HUDEP-2 (cell line): ENCODE measurements around the gene NCR3LG1.

Source experiments
- DNase-seq, 76 experiments: peaks; one replicate each; lab custom pipeline; 2025; ENCODE audit not compliant: unreplicated experiment in 76 of 76; lab: John Stamatoyannopoulos, UW

Gene NCR3LG1

DNA sequence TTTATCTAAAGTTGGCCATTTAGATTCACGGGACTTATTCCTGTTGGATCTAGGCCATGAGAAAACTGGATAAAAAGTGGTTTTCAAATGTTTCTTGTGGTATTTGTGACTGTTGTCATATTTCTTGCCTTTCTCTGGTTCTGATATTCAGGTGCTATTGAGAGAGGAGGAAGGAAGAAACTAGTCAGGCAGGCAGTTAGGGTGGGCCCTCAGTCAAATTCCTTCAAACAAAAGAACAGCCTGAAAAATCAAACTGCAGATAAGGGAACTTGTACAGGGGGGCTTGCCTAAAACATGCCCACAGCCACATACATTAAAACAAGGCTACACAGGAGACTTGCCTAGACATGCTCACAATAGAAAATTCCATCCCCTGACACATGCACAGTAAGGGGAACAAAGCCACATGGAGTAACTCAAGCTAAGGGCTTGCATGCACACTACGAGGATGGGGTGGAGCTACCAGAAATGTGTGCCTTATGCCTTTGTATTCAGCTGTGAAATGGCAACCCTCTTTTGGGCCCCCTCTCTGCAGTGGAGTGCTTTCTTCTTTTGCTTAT, 18.2 kb downstream of the NCR3LG1 start:
- DNase-seq, result no peak

DNA sequence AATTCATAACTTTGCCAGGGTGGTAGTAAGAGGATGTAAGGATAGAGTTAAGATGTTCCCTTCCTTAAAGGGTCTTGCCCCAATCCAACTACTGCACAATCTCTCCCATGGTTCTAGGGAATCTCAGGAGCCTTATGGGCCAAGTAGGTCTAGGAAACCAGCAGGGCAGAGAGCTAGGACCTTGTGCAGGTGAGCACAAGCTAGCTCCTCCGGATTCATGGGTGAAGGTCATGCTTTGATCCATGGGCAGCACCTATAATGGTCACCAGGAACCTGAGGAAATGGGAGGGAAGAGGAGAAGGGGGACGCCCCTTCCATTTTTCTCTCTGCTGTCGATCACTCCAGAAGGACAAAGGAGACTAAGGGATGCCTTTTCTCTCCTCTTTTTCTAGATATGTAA, 20.0 kb downstream of the NCR3LG1 start:
- DNase-seq, result peak in 3 of 76 experiments; percentile 4 to 7 (median 7)

DNA sequence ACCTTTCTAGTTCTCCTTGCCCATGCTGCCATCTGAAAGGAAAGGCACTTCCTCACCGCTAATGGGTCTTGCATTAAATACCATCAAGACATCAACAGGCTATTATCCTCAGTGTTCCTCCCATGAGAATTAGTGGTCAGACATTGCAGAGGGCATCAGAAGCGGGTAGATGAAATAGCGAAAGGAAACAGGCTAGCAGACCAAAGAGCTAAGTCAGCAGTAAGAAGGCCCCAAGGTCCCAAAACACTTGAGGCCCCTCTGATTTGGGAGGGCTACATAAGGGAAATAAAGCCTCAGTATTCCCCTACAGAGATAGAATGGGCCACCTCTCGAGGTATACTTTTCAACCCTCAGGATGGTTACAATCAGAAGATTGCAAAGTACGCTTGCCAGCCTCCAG, 23.9 kb downstream of the NCR3LG1 start:
- DNase-seq, result no peak

DNA sequence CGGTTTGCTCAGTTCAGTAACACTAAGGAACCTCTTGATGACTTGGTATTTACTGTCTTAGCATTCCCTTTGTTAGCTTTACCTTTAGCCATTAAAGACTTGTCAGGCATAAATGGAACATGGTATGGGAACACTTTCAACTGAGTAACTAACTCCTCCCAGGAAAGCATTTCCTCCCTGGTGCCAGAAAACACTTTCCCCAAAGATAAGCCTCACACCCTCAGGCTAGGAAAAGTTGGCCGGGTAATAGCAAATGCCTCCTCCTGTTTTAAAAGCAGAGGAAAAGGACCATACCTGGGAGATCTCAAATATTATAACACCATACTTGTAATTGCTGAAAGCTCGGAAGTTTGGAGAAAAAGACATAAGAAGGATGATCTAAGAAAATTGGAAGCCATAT, 24.9 kb downstream of the NCR3LG1 start:
- no peak for DNase-seq

DNA sequence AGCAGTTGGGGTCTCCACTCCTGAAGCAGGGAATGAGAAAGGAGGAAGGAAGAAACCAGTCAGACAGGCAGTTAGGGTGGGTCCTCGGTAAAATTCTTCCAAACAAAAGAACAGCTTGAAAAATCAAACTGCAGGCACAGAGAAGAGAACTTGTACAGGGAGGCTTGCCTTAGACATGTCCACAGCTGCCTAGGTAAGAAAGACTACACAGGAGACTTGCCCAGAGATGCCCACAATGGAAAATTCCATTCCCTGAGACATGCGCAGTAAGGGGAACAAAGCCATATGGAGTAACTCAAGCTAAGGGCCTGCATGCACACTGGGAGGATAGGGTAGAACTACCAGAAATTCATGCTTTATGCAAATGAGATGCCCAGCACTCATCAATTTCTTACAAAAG, 27.1 kb downstream of the NCR3LG1 start:
- no peak for DNase-seq

DNA sequence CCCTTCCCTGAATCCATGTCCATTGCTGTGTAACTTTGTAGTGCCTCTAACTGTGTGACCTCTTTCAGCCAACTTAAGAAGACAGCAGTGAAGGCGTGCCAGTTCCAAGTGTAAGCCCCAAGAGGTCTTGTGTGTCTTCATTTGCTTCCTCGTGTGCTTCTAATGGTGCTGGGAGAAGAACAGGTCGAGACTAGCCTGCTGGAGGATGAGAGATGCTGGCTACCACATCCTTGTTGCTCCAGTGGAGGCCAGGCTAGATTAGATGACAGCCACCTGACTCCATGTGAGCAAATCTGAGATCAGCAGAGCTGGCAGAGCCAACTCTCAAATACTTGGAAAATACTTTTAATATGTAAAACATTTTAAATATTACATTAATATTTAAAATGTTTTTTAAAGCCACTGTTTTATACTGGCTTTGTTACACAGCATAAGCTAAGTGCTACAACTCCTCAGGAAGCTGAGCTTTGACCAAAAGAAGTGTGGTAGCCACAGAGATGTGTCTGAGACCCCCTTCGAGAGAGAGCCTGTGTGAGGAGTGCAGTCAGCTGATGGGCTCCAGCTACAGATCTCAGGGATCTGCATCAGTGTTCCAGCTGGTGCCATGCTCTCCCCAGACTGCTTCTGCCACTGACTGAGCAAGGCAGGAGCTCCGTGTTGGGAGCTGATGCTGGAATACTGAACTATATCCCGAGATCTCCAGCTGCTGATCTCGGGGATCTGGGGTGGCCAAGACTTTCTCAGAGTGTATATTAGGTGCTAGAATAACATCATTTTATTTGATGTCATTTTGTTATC, 28.0 kb downstream of the NCR3LG1 start:
- no peak for DNase-seq

DNA sequence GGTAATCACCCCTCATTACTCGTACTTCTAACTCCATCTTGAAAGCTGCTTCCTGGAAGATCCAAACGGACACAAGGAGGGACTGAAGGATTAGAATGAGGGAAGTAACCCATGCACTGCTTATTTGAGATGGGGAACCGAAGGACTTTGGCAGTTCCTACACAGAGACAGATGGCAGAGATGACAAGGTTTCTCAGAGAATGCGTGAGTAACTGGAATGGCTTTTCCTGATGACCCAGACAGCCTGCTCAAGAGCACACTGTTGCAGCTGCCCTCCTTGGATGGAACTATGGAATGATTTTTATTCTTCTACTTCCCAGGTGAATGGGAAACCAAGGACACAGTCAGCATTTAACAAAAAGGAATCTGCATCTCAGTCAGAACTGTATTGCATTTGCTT, 29.6 kb downstream of the NCR3LG1 start:
- no peak for DNase-seq

DNA sequence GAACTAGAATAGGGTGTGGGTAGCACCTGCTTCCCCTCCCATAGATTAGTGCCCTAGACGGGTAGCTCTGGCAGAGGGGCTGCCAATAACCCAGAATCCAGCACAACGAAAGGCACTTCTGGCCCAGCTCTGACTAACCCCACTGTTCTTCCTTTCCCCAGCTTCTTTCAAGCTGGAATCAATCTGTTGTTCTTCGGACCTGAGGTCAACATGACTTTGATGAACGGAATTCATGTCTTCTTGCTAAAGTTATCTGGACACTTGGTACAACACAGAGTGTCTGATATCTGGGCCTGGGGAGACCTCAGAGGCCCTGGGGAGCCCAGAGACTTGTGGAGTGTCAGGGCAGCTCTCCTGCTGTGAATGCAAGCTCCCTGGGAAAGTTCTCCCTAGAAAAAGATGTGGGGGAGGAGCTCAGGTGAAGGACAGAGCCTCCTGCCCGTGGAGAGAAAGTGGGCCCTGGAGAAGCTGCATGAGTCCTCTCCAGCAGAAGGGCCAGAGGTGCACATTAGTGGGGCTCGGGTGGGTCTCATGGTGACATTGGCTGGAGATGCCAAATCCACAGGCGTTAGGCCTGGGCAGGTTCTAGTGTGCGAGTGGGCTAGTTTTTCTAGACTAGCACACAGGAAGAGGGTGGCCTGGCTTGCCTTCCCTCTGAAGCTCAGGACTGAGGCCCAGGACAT, 30.6 kb downstream of the NCR3LG1 start:
- no peak for DNase-seq

DNA sequence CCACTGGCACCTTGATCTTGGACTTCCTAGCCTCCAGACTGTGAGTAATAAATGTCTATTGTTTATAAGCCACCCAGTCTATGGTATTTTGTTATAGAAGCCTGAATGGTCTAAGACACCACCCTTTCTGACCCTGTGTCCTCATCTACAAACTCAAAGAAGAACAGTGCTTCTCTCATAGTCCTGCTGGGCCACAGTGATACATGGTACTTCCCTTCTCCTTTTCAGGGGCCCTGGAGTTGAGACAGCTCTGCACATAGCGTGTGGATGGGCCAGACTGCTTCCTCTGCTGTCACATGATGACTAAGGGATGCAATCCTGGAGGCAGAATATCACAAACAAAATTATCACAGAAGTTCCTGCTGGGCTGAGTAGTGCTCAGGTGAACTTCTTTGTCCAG, 31.9 kb downstream of the NCR3LG1 start:
- DNase-seq, result no peak

DNA sequence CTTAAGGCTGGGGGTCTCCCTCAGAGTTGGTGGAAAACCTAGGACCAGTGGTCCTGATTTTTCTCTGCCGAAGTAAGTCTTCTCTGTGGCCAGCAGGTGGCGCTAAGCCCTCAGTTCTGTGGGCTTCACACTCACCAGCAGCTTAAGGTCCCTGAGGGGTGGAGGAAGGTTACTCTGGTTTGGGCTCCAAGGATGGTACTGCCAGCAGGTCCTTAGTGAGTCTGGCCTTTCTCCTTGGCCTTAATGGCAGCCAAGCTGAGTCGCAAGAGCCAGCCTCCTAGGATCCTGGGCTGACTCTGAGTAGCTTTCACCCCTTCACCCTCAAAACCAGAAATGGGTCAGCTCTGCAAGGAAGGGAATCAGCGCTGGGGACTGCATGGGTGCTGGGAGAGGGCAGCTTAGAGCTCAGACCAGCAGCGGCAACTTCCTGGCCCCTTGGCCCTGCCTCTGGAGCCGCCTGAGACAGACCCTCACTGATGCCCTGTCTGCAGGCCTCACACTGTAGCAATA, 32.5 kb downstream of the NCR3LG1 start:
- DNase-seq, result peak in 67 of 76 experiments; percentile 8 to 72 (median 47)

DNA sequence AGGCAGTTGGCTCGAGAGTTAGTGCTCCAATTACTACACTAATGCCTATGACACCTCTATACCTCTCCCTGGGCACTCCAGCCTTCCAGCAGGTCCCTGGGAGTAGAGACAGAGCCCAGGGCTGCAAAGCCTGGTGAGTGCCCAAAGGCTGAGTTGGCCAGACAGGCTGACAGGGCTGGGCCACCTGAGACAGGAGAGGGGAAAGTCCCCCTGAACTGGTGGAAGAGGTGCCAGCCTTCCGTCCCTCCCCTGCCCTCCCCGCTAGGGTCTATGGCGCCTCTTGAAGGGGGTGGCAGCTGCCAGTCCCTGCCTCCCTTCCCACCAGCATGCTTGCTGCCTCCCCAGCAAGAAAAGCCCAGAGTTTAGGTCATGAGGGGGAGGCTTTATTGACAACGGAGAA, 33.9 kb downstream of the NCR3LG1 start:
- DNase-seq, result no peak

DNA sequence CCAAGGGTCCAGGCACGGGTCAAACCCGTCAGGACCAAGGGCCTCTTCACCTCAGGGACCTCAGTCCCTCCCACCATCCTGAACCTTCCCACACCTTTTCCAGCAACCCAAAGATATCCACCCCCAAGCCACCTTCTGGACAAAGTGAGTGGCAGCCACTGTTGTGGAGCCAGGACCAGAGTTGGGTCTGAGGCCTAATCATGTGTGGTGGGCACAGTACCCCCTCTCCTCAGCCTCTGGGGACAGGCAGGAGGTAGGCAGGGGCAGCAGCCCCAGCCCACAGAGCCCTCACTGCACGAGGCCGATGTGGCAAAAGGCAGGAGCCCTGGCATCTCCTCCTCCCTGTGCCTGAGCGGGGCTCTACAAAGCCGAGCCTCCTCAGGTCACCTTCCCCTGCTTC, 34.3 kb downstream of the NCR3LG1 start:
- DNase-seq, result no peak

DNA sequence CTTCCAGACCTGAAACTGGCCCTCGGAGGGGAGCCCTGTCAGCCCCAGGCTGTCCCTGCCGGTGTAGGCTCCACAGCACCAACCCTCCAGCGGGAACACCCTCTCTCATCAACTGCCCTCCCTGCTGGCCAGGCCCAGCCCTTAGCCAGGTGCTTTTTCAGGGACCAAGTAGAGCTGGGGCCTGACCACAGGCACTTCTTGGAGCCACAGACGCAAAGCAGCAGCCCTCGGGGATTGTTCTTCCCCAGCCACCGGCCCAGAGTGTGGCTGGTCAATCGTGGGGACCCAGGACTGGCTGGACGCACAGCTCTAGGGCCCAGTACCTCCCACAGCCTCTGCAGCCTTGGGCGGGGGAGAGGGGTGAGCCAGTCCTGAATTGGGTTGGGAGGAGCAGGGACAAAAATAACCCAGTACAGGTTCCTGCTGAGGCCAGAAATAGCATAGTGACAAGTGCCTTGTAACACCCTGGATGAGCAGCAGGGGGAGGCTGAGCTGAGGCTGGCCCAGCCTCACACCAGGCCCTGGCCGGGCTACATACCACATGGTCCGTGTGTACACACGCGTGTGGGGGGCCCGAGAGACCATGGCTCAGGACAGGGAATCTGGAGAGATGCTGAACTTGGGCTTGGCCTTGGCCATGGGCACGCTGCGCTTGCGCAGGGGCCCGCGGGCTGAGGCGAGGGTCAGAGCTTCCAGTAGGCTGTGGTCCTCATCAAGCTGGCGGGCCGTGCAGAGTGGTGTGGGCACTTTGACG, 34.9 kb downstream of the NCR3LG1 start:
- peak in 47 of 76 experiments; percentile 2 to 61 (median 28) for DNase-seq

DNA sequence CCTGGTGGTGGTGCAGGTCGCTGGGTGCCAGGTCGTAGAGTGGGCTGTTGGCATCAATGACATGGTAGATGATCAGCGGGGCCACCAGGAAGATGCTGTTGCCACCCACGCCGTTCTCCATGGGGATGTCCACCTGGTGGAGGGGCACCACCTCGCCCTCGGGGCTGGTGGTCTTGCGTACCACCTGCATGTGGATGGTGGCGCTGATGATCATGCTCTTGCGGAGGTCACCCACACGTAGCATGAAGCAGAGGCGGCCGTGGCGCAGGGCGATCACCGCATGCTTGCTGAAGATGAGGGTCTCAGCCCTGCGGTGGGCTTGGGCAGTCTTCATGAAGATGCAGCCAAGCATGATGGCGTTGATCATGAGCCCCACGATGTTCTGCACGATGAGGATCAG, 35.7 kb downstream of the NCR3LG1 start:
- DNase-seq, result no peak

DNA sequence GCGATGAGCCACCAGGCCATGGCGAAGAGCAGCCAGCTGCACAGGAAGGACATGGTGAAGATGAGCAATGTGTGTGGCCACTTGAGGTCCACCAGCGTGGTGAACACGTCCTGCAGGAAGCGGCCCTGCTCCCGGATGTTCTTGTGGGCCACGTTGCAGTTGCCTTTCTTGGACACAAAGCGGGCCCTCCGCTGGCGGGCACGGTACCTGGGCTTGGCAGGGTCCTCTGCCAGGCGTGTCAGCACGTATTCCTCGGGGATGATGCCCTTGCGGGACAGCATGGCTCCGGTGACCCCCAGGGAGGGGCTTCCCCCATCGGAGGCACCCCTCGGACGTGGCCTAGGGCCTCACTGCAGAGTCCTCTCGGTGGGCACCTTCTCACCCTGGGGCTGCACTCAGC, 36.2 kb downstream of the NCR3LG1 start:
- DNase-seq, result no peak

DNA sequence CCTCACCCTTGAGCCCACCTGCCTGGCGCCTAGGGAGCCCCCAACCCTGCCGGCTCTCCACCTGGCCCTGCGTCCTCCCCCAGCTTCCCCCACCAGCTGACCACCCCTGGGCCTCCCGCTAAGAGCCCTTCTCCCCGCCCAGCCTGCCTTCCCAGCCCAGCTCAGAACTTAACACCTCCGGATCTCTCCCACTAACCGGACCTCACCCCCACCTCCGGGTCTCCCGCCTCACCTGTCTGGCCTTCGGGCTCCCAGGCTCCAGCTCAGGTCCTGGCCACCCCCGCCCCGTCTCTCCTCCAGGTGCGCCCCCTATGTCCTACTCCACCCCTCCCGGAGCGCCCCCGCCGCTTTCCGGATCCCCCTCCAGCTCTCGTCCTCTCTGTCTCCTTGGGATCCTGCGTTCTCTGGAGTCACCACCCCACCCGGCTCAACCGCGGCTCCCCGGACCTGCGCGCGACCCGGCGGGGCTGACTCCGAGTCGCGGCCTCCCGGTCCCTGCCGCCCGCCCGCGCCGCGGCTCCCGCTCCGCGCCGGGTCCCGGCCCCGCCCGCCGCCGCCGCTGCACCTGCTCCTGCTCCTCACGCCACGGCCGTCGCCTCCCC, 37.1 kb downstream of the NCR3LG1 start, which contains the start of gene KCNJ11:
TSS of gene KCNJ11 (minus strand) at position 51 of the 602 bp plus-strand sequence. CDS start 568 bp downstream, outside the sequence.
- peak in 2 of 76 experiments; percentile 30 to 52 for DNase-seq

DNA sequence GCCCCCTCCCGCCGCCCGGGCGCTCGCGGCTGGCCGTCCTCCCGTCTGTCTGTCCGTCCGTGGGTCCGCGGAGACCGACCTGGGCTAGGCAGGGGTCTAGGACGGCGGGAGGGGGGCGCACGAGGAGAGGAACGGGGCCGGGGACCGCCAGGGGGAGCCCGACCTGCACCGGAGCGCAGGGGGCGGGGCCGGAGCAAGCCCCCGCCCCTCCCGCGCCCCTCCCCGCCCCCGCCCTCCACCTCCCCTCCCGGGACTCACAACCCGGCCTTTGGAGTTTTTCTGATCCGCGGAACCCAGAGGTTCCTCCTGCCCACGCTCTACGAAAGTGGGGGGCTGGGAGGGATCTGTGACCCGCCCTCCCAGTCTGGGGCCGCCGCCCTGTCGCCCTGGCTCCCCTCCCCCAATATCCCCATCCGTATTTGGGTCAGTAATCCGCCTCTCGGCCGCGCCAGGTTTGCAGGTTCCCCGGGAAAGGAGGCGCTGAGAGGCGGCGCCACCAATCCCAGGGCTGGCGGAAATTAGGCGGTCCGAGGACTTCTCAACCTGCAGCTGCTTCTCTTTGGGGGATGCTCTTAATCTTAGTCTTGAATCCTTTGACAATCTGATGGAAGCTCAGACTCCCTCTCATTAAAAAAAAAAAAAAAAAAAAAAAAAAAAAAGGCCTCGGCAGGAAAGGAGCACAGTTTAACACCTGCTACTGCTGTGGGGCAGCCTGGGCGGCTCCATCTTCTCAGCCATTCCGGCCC, 37.8 kb downstream of the NCR3LG1 start:
- DNase-seq, result peak in 45 of 76 experiments; percentile 2 to 65 (median 28)

DNA sequence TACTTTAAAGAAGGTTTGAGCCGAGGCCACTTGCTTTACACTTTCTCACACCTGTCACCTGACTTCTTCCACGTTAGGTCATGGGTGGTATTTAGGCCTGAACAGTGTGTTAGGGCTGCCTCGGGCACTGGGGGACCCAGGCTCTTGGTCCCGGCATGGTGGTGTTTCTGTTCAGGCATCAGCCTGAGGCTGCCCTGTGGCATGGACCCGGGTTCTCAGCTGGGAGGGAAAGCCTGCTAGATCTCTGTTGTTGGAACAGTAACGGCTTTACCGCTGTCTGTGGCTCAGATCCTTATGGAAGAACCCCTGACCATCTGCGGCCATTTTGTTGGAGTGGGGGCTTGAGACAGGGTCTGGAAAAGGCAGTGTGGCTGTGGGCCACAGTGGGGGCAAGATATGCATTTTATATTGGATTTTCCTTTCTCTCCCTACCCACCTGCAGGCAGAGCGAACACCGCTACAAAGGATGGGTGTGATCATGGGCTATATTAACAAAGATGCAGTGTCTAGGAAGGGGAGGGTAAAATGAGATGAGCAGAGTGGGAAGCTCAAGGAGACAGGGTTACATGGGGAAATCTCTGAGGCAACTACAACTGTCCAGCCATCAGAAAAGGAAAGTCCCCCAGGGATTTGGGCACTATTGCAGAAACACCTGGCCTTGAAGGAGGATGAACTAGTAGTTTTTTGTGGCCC, 38.5 kb downstream of the NCR3LG1 start:
- DNase-seq, result no peak
